IPS DF 19.7 (cell line): ENCODE data around the gene FHOD3.

Experiments used
- DNase-seq: peaks from one replicate; pipeline ENCODE4 v3.0.0-alpha.2; 2013; ENCODE audit warnings: low read depth, low spot score

FHOD3 gene

DNA sequence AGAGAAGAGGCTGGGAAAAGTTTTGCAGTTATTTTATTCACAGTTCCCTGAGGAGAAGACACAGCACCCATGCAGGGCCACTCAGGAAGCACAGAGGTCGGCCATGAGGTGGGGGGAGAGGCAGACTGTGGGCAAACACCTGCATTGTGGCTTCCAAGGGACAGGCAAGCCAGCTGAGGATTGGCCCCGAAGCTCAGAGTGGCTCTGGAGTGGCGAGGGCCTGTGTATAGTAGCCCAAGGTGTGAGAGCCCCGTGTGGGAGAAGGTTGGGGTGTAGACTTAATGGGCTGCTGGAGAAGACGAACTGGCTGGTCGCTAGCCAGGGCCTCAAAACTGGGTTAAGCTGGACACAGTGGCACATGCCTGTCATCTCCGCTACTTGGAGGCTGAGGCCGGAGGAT is 218.7 kb downstream of the FHOD3 start:
- no peak for DNase-seq

DNA sequence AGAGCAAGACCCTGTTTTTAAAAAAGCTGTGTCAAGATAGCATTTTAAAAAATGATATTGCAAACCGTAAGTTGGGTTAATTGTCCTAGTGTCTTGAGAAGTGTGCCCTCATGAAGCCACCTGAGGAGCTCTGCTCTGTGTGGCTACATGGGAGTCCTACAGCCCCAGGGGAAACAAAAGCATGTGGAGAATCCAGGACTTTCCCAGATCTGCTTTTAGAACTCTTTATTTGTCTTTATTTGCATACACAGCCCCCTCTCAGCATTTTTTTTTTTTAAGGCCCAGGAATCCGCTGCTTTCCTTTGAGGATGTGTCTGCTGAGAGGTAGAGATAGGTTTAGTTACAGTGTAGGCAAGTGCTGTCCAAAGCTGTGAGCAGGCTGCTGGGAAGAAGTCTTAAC is 219.2 kb downstream of the FHOD3 start:
- DNase-seq = no peak

DNA sequence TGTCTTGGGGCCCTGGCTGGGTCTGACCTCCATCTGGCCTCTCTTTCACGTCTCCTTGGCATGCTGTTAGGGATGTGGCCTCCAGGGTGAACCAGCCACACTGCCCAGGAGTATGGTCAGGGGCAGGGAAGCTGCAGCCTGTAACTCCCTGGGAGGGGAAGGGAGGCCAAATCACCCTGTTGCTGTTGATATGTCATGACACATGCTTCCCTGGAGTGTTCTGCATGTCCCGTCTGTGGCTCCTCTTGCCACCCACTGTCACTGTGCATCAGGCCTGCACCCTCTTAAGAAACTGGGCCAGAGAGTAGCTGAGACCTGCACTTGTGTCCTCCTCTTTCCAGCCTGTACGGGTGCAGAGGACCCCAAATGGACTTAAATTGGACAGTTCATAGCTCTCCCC is 221.3 kb downstream of the FHOD3 start:
- DNase-seq = no peak

DNA sequence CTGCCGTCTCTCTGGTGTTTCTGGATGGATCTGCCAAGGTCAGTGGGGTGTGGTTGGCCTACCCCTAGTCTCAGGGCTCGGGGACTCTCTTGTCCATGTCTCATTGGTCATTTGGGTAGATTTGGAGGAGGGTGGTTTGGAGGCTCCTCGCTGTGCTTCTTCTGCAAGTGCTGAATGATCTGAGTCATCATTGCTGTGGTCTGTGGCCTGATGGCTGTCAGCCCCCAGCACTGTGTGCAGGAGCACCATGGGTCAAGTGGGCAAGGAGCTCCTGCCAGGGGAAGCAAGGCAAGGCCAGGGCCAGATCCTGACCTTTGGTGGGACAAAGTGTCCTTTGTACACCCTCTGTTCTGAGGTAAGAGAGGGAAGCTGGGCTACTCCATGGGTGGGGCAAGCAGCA is 221.8 kb downstream of the FHOD3 start:
- DNase-seq = no peak

DNA sequence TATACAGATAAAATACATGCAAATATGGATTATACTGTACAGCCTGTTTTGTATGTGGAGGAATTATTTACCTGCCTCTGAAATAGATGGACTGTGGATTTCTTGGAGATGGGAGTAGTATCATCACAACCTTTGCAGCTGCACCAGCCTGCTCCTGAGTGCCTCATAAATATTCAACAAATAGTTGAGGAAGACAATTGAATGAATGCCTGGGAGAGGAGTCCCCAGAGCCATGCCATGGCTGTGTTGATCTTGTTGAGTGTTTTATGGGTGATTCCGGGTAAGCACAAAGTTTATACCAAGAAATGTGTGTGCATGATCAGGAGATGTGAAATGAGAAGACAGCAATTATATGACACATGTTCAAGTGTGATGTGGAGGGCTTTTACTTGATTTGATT is 225.0 kb downstream of the FHOD3 start:
- DNase-seq = no peak

DNA sequence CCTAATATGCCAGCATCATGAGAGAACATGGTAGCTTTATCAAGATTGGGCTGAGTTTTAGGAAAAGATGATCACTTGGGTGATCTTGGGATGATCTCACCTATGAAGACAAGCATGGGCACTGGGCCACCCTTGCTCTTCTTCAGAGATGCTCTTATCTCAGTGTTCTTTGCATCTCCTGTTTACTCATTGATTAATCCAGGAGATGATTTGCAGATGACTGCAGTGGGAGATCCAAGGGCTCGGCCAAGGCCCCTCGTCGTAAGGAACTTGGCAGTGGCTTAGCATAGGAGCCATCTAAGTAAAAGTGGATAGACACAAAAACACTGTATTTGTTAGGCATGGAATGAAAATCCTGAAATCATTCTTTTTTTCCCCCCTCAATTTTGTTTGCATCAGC is 228.4 kb downstream of the FHOD3 start:
- no peak for DNase-seq

DNA sequence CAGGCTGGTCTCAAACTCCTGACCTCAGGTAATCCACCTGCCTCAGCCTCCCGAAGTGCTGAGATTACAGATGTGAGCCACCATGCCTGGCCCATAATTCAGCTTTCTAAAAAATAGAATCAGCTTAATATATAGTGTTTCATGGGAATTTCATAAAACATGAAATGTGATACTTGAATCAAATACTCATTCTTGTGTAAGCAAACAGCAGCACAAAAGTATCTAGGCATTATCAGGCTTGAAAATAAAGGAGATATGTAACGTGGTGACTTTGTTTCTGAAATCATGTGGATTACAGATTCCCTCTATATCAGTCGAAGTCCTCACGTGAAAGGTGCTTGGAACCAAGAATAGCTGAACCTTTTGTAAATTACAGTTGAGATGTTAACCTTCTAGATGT is 229.1 kb downstream of the FHOD3 start:
- no peak for DNase-seq

DNA sequence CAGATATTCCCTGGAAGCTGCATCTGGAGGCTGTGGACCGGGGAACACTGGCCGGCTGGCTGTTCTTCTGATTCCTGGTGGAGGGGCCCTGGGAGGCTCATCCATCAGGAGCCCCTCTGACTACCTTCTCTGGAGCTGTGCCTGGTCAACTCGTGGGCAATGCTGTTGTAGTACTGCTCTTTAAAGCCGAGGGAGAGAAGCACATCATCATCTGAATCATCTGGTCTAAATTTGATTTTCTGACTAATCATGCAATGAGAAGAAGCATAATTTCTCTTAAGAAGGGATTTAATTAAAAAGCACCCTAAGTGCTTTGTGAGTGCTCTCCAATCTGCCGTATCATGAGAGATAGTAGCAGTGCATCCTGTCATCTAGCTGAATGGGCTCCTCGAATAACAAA is 229.5 kb downstream of the FHOD3 start:
- DNase-seq = no peak

DNA sequence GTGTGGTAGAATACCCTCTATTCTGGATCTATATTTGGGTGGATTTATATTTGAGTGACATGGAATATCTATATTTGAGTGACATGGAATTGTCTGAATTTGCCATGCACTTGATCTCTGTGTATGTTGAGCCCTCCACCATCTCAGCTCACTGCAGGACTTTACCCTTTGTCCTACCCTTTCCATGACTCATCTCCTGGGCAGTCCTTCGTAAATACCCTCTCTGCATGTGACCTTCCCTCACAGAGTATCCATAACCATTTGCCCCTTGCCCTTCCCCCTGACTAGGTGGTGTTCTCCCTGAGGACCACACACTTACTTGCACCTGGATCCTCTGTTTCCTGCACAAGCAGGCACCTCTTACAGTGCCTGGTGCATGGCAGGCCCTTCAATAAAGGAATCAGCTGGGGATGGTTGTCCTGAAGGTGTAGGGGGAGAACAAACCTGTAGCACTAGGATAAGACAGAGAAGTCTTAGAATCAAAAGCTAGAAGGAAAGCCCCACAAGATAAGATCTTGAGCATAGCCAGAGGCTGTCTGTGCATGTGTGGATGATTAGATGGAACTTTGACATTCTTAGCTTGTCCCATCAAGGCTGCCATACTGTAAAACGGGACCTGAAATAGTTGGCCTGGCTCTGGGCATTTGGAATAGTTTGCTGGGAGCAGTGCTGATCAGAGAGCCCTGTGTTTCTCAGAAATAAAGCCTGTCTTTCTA is 230.4 kb downstream of the FHOD3 start:
- no peak for DNase-seq

DNA sequence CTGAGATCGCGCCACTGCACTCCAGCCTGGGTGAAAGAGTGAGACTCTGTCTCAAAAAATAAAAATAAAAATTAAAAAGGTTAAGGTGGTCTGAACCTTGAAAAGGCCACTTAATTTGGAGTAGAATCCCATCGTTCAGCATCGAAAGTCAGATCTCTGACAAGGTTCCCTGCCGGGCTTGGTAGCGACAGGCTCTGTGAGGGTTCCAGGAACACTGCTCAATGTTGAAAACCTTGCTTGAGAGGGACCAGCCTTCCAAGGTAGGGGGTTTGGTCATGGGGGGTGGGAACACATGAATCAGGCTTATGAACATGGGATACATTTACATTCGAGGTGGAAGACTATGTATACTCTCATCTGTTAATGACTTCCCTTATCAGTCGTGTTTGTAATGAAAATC is 232.2 kb downstream of the FHOD3 start:
- DNase-seq = no peak

DNA sequence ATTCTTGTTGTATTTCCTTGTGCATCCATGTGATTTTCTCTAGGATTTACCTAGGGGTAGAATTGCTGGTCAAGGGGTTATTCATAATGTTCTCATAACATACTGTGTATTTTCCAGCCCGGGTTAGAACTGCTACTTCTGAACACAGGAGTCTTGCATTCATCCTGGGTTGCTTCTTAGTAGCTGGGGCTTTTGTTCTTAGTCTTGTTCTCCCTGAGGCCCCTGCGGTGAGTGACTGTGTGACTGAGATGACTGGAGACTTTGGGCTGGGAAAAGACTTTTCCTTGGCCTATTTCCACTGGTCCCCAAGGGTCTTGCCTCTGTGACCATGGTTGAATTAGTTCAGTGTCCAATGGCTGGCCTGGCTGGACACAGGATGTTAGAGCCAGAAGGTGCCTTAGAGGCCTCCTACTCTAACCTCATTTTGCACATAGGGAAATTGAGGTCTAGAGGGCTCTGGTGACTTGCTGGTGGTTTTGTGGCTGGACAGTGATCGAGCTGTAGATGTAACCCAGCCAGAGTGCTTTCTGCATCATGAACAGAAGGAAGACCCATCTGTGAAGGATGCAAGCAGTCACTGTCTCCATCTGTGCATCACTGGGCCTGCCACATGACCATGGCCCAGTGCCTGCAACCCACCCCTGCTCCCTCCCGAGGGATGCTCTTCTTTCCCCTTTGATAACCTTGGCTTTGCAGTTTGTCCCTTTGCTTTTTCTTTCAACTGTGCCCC is 233.3 kb downstream of the FHOD3 start:
- no peak for DNase-seq

DNA sequence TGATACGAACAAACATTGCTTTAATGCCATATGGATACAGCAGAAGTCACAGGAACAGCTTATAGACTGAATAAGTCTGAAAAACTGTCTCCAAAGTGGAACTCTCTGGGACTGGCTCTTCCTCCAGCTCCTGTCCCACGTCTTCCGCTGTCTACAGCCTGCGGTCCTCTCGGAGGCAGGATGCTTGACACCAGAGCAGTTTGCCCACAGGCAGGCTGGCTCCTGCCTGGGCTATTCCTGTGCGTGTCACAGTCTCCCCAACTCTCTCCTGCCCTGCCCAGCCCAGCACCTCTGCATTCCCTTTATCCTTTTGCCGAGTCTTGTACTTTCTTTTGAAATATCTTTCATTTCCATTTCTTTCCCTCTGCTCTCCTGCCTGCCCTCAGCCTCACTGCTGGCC is 234.1 kb downstream of the FHOD3 start:
- DNase-seq = no peak

DNA sequence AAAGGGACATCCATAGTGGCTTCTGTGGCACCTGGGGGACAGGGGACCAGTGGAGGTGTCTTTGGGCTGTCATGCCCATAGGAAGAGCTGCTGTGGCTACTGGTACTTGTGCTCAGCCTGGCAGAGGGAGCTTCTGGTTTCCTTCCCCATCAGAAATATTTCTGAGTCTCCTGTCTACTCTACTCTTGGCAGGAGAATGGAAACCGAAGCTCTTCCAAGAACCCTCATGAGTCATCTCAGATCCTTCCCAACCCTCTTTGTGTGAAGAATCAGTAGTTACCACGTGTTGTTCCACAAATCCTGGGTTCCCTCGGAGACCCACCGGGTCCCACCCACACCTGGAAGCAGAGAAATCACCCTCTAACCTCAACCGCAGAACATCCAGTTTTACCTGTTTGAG is 234.9 kb downstream of the FHOD3 start:
- DNase-seq = no peak

DNA sequence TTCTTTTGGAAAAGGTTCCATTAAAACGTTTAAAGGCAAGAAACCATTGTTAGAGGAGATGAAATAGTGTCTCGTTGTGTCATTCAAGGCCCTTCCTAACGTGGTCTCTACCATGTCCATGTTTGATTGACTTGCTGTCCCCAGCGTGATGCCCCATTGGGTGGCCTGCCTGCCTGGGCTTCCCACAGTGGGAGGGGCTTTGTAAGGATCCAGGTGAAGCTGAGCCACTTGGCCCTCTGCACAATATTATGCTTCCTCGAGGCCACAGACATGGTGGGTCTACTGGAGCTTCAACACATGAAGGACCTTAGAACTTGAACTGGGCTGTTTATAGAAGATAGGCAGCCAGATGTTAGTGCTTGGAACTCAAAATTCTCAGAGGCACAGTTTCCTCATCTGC is 235.3 kb downstream of the FHOD3 start:
- no peak for DNase-seq

DNA sequence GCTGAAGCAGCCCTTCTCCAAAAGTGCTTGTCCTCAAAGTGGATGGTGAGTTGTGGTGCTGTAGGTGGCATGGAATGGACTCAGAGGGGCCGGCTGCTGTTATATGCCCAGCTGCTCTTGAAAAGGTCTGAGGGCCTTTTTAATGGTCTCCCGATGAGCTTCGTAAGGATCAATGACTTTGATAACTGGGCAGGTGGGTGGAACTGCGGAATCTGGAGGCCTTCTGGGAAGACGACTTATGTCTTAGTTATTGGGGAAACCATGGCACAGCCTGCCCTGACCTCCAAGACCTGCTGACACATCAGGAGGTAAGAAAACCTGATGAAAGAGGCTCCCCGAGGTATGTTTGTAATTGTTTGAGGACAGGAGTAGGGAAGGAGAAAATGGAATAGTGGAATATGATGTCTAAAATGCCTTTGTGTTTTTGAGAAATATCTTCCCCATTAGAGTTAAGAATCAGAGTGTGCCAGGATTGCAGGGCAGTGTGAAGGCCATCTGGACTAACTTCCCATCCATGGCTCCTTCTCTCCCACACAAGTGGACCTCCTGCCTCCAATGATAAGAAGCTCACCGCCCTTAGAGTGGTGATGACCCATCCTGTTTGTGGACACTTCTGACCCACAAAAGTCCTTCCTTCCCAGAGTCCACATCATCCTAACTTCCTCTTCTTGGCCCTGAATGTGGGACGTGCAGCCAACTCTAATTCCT is 236.1 kb downstream of the FHOD3 start:
- DNase-seq = no peak

DNA sequence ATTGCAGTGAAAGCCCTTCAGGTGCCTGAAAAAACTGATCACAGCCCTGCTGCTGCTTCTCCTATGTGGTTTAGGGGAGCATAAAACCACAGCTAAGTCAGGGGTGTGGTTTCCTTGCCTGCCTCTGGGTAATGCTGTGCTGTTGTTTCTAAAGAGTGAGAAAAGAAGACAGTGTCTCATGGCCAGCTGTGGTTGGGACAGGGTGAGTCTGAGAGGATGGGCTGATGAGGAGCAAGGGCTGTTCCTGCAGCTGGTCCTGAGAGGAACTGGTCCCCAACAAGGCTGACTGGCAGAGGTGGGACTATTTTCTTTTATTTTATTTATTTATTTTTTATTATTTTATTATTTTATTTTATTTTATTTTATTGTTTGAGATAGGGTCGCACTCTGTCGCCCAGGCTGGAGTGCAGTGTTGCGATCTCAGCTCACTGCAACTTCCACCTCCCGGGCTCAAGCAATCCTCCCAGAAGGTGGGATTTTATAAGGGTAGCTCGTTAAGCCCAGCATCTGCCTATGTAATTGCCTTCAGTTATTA is 236.7 kb downstream of the FHOD3 start:
- DNase-seq = no peak

DNA sequence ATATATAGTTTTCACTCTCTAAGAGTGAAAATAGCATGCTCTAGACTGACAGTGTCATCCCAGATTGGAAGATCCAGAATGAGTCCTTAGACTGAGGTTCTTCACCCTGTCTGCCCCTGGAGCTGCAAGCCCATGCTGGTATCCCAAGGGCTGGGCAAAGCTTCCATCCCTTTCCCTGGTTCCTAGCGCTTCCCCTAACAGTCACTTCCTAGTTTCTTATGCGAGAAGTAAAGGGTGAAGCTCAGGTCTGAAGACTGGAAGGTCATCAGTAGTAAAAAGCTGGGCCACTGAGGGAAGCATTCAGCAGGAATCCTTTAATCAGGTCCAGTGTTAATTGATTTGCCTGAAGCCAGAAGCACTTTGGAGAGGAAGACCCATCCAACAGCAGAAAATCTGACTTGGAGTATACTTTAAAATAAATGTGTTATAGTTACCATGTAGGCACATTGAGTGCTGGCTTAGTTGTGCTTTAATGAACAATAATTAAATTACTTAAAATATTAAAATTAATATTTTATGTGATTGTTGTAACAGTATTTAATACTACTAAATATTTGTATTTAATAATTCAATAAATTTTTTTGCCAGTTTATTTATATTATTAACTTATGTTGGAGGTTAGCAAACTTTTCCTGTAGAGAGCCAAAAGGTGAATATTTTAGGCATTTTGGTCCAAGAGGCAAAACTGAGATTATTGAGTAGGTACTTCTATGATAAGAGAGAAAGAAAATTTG is 237.9 kb downstream of the FHOD3 start:
- no peak for DNase-seq

DNA sequence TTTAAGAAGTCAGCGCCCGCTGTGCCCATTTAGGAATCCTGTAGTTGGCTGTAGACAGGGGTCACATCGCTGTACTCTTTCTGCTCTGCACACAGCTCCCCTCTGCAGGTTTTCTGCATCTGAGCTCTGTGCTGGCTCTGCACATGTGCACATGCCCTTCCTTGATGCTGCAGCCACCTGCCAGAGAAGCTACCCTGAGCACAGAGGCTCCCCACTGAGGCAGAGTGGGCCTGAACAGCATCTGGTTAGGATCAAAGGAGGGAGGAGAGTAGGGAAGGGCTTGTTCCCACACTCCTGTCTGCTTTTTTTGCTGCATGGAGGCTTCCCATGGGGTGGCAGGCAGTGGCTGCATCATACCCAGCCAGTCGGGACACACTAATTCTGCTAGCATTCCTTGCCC is 238.9 kb downstream of the FHOD3 start:
- DNase-seq = no peak

DNA sequence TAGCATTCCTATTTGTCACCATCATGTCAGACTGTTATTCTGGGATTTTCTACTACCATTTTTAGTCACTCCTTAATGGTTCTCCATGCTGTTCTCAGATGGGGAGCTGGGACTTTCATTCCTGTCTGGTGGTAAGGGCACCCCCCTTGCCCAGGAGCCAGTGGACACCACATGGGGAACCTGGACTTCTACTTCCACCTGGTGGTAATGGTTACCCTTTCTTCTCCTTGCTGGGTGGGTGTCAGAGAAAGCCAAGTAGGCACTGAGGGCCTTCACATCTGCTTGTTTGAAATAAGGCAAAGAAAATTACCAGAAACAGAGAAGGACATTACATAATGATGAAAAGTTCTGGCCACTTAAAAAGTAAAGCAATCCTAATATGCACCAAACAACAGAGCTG is 239.8 kb downstream of the FHOD3 start:
- DNase-seq = no peak

DNA sequence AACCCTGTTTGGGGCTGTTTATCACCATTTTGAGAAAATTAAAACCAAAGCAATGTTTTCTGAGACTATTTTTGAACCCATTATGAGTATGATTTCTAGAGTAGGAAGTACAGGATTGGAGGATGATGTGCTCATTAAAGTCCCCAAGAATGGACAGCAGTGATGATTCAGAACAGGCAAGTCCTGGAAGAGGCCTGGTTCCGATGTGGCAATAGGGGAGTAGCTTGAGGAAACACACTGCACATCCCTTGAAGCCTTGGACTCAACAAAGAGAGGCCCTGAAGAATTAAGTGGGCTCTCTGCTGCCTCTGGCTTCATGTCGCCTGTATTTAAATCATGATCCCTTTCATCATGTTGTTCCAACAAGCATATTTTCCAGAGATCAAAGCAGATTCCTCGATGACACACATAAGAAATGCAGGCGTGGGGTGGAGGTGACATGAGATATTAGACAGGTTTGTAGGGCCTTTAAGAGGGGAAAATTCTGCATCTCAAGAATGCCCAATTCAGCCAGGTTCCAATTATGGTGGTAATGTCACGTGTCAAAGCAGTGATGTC is 242.2 kb downstream of the FHOD3 start:
- no peak for DNase-seq

DNA sequence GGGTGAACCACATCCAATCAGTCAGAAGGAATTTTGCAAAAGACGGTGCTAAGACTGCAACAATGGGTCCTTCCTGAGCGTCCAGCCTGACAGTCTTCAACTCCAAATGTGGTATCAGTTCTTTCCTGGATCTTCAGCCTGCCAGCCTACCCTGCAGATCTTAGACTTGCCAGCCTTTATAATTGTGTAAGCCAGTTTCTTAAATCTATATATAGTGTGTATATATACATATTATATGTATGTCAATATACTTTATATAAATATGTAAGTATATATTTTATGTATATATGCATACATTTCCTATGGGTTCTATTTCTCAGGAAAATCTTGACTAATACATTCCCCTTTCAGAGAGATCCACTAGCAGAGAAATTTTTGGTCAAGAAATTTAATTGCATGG is 245.5 kb downstream of the FHOD3 start:
- no peak for DNase-seq
